ENCODE results near the gene CES3.

- no peak for TF ChIP-seq REST (IDR thresholded peaks at IDR 0.05)
- TF ChIP-seq CTCF (IDR thresholded peaks at IDR 0.05): no peak
- TF ChIP-seq NPAS2 (CRISPR knock-in tag; IDR thresholded peaks at IDR 0.05; ENCODE audit: borderline replicate concordance): no peak
- TF ChIP-seq HOXA7 (CRISPR knock-in tag; IDR thresholded peaks at IDR 0.05): no peak
- TF ChIP-seq HOXB13 (CRISPR knock-in tag; IDR thresholded peaks at IDR 0.05; ENCODE audit: low read depth): no peak
Measured at GRCh38 chr16:66959704-66960161, 1.3 kb upstream of the CES3 start.
